Fibroblast of lung (primary cell): ENCODE results near the gene PDXDC1.
"Not testable (repeated sequence)": the region's sequence is repeated elsewhere in the genome, so short reads cannot be mapped to it uniquely, and the experiment has no call there.

Source experiments
- CTCF ChIP-seq, 2 donors: IDR thresholded peaks in 1 of 2; conservative IDR thresholded peaks in 1 of 2; 1 replicate in 1 of 2; 2 replicates in 1 of 2; pipeline ENCODE4 v1.5.1; 2011 to 2012; ENCODE audit warnings: low read length in 2 of 2, control low read depth in 1 of 2, inconsistent platforms in 1 of 2, low read depth in 1 of 2, mild to moderate bottlenecking in 1 of 2
- EZH2 ChIP-seq: IDR thresholded peaks from 2 replicates; pipeline ENCODE4 v1.5.1; 2012; ENCODE audit warnings: low read length, control low read depth, mild to moderate bottlenecking; ENCODE audit errors: missing control alignments

- not testable (repeated sequence) for TF ChIP-seq CTCF (conservative IDR thresholded peaks at IDR 0.05 in 1 of 2, IDR thresholded peaks at IDR 0.05 in 1 of 2; ENCODE audit: low read depth in 1 of 2, low read length in 2 of 2); EZH2
Measured at GRCh38 chr16:14982521-14982920, 7.7 kb downstream of the PDXDC1 start.
